Measurements from ENCODE around the gene PARP8. TPM values are rescaled to one million over a fixed set of nuclear protein-coding genes. Genes with fewer than 3 reads are reported as not detected.
A peak's percentile ranks its signal among the peaks of the same experiment; 100 is the strongest.

PARP8 gene
- total RNA-seq, 1 experiment from 2014 or later: 23.2 TPM

DNA sequence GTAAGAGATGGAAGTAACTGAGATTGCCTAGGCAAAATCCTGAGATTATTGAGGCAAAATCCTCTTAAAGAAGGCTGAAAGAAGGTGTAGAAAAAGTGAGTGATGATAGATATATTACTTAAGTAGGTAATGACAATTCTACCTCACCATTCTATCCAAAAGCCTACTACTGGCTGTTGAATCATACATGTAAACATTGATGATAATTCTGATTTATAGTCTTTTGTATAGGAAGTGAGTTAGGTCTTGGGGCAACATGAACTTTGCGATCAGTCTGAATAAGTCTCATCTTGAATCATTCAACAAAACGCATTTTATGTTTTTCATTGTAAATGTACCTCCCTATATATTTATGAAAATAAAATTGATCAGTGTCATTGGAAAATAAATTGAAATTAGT lies 99.6 kb downstream of the PARP8 start (continued):
- TF ChIP-seq, protein P1, sequence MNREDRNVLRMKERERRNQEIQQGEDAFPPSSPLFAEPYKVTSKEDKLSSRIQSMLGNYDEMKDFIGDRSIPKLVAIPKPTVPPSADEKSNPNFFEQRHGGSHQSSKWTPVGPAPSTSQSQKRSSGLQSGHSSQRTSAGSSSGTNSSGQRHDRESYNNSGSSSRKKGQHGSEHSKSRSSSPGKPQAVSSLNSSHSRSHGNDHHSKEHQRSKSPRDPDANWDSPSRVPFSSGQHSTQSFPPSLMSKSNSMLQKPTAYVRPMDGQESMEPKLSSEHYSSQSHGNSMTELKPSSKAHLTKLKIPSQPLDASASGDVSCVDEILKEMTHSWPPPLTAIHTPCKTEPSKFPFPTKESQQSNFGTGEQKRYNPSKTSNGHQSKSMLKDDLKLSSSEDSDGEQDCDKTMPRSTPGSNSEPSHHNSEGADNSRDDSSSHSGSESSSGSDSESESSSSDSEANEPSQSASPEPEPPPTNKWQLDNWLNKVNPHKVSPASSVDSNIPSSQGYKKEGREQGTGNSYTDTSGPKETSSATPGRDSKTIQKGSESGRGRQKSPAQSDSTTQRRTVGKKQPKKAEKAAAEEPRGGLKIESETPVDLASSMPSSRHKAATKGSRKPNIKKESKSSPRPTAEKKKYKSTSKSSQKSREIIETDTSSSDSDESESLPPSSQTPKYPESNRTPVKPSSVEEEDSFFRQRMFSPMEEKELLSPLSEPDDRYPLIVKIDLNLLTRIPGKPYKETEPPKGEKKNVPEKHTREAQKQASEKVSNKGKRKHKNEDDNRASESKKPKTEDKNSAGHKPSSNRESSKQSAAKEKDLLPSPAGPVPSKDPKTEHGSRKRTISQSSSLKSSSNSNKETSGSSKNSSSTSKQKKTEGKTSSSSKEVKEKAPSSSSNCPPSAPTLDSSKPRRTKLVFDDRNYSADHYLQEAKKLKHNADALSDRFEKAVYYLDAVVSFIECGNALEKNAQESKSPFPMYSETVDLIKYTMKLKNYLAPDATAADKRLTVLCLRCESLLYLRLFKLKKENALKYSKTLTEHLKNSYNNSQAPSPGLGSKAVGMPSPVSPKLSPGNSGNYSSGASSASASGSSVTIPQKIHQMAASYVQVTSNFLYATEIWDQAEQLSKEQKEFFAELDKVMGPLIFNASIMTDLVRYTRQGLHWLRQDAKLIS (CRISPR knock-in tag; IDR thresholded peaks at IDR 0.05; ENCODE audit: borderline replicate concordance): no peak
- TF ChIP-seq FOXK1 (CRISPR knock-in tag; IDR thresholded peaks at IDR 0.05): no peak
- TF ChIP-seq, protein P2, sequence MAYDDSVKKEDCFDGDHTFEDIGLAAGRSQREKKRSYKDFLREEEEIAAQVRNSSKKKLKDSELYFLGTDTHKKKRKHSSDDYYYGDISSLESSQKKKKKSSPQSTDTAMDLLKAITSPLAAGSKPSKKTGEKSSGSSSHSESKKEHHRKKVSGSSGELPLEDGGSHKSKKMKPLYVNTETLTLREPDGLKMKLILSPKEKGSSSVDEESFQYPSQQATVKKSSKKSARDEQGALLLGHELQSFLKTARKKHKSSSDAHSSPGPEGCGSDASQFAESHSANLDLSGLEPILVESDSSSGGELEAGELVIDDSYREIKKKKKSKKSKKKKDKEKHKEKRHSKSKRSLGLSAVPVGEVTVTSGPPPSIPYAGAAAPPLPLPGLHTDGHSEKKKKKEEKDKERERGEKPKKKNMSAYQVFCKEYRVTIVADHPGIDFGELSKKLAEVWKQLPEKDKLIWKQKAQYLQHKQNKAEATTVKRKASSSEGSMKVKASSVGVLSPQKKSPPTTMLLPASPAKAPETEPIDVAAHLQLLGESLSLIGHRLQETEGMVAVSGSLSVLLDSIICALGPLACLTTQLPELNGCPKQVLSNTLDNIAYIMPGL (CRISPR knock-in tag; IDR thresholded peaks at IDR 0.05): no peak

DNA sequence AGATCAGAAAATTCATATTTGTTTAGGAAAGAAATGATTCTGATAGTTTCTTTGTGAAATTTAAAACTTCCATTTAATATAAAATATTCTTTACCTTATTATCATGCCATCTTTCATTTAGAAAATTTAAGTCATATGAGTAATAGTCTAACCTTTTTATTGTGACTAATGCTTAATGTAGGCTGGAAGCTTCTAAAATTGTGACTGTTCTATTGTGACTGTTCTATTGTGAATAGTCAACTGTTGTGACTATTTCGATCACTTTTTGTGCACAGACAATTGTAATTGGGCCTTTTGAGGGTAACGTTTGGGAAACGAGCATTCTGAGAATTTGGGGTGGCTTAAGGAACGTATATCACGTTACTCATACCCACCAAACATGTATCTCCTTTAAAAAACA lies 100.0 kb downstream of the PARP8 start:
- Mint-ChIP-seq H3K36me3 (peaks cover 6% of the 10 kb centered on the region), H3K27me3 (ENCODE audit: low read depth) (no peaks in the 10 kb centered on the region), H3K9me3 (no peaks in the 10 kb centered on the region), H3K4me3 (no peak overlapping the region), H3K4me1 (peaks cover 8% of the 10 kb centered on the region), H3K27ac (no peak overlapping the region)
- CTCF ChIA-PET: no interaction called here
- POLR2A ChIA-PET: no interaction called here
- DNase-seq (ENCODE audit: low spot score) (no peak), ATAC-seq (no peak)
- TF ChIP-seq, protein P3, sequence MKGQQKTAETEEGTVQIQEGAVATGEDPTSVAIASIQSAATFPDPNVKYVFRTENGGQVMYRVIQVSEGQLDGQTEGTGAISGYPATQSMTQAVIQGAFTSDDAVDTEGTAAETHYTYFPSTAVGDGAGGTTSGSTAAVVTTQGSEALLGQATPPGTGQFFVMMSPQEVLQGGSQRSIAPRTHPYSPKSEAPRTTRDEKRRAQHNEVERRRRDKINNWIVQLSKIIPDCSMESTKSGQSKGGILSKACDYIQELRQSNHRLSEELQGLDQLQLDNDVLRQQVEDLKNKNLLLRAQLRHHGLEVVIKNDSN (CRISPR knock-in tag; IDR thresholded peaks at IDR 0.05): no peak
- TF ChIP-seq GTF2I (CRISPR knock-in tag; conservative IDR thresholded peaks at IDR 0.05): no peak

DNA sequence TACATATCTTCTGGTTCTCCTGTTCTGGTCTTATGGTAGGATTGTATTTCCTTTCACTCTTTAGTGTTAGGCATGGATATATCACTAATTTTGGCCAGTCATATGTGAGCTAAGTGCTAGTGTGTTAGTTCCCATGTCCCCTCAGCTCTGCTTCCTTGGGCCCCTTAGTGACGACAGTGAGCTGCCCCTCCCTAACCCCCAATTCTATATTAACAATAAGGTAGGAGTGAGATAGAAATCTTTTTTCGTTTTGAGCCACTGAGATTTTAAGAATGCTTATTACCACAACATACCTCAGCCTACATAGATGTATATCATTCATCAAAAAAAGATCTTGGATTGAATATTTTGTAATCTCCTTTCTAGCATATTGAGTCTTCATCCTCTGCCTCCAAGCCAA lies 100.5 kb downstream of the PARP8 start:
- peaks cover 4% of the 10 kb centered on the region for H3K9me3 Mint-ChIP-seq
- ATAC-seq (no peak), DNase-seq (ENCODE audit: low spot score) (no peak)
- no peaks in the 10 kb centered on the region for H3K27me3 Mint-ChIP-seq (ENCODE audit: low read depth)
- POLR2A ChIA-PET: no interaction called here
- H3K4me1 Mint-ChIP-seq: peaks cover 8% of the 10 kb centered on the region
- no peak overlapping the region for H3K4me3 Mint-ChIP-seq
- CTCF ChIA-PET: interaction anchor here (1.1 kb wide), 1 partner anchor 16 kb away, joined by 3 read pairs; no protein-coding TSS in a partner anchor
- TF ChIP-seq EMX1 (CRISPR knock-in tag; IDR thresholded peaks at IDR 0.05): no peak
- TF ChIP-seq, protein P4, sequence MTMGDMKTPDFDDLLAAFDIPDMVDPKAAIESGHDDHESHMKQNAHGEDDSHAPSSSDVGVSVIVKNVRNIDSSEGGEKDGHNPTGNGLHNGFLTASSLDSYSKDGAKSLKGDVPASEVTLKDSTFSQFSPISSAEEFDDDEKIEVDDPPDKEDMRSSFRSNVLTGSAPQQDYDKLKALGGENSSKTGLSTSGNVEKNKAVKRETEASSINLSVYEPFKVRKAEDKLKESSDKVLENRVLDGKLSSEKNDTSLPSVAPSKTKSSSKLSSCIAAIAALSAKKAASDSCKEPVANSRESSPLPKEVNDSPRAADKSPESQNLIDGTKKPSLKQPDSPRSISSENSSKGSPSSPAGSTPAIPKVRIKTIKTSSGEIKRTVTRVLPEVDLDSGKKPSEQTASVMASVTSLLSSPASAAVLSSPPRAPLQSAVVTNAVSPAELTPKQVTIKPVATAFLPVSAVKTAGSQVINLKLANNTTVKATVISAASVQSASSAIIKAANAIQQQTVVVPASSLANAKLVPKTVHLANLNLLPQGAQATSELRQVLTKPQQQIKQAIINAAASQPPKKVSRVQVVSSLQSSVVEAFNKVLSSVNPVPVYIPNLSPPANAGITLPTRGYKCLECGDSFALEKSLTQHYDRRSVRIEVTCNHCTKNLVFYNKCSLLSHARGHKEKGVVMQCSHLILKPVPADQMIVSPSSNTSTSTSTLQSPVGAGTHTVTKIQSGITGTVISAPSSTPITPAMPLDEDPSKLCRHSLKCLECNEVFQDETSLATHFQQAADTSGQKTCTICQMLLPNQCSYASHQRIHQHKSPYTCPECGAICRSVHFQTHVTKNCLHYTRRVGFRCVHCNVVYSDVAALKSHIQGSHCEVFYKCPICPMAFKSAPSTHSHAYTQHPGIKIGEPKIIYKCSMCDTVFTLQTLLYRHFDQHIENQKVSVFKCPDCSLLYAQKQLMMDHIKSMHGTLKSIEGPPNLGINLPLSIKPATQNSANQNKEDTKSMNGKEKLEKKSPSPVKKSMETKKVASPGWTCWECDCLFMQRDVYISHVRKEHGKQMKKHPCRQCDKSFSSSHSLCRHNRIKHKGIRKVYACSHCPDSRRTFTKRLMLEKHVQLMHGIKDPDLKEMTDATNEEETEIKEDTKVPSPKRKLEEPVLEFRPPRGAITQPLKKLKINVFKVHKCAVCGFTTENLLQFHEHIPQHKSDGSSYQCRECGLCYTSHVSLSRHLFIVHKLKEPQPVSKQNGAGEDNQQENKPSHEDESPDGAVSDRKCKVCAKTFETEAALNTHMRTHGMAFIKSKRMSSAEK (CRISPR knock-in tag; IDR thresholded peaks at IDR 0.05; ENCODE audit: borderline replicate concordance): no peak
- TF ChIP-seq, protein P5, sequence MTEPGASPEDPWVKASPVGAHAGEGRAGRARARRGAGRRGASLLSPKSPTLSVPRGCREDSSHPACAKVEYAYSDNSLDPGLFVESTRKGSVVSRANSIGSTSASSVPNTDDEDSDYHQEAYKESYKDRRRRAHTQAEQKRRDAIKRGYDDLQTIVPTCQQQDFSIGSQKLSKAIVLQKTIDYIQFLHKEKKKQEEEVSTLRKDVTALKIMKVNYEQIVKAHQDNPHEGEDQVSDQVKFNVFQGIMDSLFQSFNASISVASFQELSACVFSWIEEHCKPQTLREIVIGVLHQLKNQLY (CRISPR knock-in tag; IDR thresholded peaks at IDR 0.05): no peak
- H3K27ac Mint-ChIP-seq: peak overlapping the region; percentile 34; the same call in 1 of the 2 replicates
- peaks cover 11% of the 10 kb centered on the region for H3K36me3 Mint-ChIP-seq

DNA sequence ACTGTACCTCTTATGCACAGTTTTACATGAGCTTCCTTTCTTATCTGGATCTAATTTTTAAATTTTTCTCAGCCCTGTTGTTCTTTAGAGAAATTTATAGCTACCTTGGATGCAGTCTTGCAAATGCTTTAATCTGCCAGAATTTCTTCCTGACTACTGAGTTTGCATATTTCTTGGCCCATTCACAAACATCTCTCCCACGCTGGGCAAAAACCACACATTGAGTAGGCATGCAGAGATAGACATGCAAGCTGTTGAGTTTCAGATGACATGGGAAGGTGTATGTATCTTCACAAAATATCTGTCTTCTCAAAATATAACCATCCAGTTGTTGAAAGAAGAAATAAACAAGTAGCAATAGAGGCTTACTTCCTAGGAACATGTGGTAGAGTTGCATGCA lies 101.2 kb downstream of the PARP8 start:
- ATAC-seq: no peak
- Mint-ChIP-seq H3K4me3 (no peak overlapping the region), H3K4me1 (peaks cover 8% of the 10 kb centered on the region), H3K27me3 (ENCODE audit: low read depth) (no peaks in the 10 kb centered on the region), H3K36me3 (peaks cover 16% of the 10 kb centered on the region), H3K9me3 (peaks cover 8% of the 10 kb centered on the region), H3K27ac (peak overlapping the region; percentile 22)
- ChIA-PET CTCF (interaction anchor here (1.1 kb wide), 1 partner anchor 17 kb away, joined by 3 read pairs; no protein-coding TSS in a partner anchor), POLR2A (no interaction called here)
- DNase-seq (ENCODE audit: low spot score): no peak
- TF ChIP-seq, protein P6, sequence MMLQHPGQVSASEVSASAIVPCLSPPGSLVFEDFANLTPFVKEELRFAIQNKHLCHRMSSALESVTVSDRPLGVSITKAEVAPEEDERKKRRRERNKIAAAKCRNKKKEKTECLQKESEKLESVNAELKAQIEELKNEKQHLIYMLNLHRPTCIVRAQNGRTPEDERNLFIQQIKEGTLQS (CRISPR knock-in tag; conservative IDR thresholded peaks at IDR 0.05): no peak
- TF ChIP-seq, protein P4 (CRISPR knock-in tag; IDR thresholded peaks at IDR 0.05; ENCODE audit: borderline replicate concordance): no peak
- no peak for TF ChIP-seq ZNF232 (CRISPR knock-in tag; IDR thresholded peaks at IDR 0.05)
- no peak for TF ChIP-seq NFE2L1 (CRISPR knock-in tag; IDR thresholded peaks at IDR 0.05)

Data from WTC11 (cell line).